ENCODE data around the gene NR1H4. TPM values are rescaled to one million over a fixed set of nuclear protein-coding genes. Genes with fewer than 3 reads are reported as not detected.
A peak's percentile ranks its signal among the peaks of the same experiment; 100 is the strongest.
"Not testable (repeated sequence)": the region's sequence is repeated elsewhere in the genome, so short reads cannot be mapped to it uniquely, and the experiment has no call there.

Gene NR1H4
- total and polyA plus RNA-seq, 2 experiments from 2014 or later: not detected

DNA sequence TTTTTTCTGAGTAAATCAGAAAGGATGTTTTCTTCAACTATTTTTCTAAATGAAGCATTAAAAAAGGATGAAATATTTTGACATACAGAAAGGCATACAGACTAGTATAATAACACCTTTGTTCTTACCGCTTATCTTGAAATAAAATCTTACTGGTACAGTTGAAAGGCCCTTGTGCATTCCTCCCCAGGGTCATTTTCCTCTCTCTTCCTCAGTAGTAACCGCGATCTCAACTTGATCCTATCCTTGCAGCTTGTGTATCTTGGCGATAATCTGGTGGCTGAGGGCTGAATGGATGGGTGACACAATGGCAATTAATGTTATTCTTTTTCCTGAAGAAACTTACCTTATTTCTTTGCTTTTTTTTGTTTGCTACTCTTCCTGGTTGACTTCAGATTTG is 118.3 kb downstream of the NR1H4 start:
- Histone ChIP-seq H3K36me3 (no peaks in the 10 kb centered on the region), H3K4me3 (no peak overlapping the region), H3K27ac (no peak overlapping the region), H3K9me3 (ENCODE audit: low read depth) (no peaks in the 10 kb centered on the region), H3K4me1 (ENCODE audit: low read depth) (no peaks in the 10 kb centered on the region), H3K27me3 (no peaks in the 10 kb centered on the region)
- no peak for DNase-seq (ENCODE audit: low read depth in 1 of 2, low spot score in 1 of 2)
- TF ChIP-seq CTCF (IDR thresholded peaks at IDR 0.05; ENCODE audit: low read depth, low read length): no peak

DNA sequence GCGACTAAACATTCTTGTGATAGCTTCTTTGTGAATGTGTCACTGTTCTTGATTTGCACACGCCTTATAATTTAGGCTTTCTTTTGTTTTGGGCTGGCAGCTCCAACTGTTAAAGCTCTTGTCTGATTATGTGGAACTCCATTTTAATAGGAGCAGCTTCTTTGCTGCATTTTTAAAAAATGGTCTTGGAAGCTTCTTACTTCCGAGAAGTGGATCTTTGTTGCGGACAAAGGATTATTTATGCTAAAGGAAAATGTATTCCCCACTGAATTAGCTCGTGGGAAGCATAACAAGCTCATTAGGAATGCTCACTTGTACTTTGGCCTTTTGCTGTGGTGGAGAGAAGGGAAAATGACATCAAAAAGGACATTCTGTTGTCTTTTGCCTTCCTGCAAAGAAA is 119.8 kb downstream of the NR1H4 start:
- peak in 1 of 2 donors; percentile 41 for DNase-seq (ENCODE audit: low read depth in 1 of 2, low spot score in 1 of 2)
- Histone ChIP-seq H3K27me3 (no peaks in the 10 kb centered on the region), H3K9me3 (ENCODE audit: low read depth) (no peaks in the 10 kb centered on the region), H3K4me3 (no peak overlapping the region), H3K36me3 (no peaks in the 10 kb centered on the region), H3K4me1 (ENCODE audit: low read depth) (no peaks in the 10 kb centered on the region), H3K27ac (no peak overlapping the region)
- no peak for TF ChIP-seq CTCF (IDR thresholded peaks at IDR 0.05; ENCODE audit: low read depth, low read length)

DNA sequence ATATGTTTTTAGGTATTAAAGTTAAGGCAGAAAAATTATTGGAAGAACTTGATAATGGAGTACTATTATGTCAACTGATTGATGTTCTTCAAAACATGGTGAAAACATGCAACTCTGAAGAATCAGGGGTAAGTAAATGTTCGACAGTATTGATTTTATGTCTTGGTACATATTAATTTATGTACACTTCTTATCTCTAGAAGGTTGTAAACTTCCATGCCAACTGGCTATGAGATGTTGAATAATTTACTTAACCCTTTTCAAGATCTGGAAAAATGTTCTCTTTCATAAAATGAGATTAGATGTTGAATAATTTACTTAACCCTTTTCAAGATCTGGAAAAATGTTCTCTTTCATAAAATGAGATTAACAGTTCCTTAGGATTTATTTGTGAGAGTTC is 128.0 kb downstream of the NR1H4 start:
- H3K4me3 ChIP-seq: no peak overlapping the region
- no peaks in the 10 kb centered on the region for H3K36me3 ChIP-seq
- H3K27me3 ChIP-seq: no peaks in the 10 kb centered on the region
- H3K27ac ChIP-seq: no peak overlapping the region
- no peaks in the 10 kb centered on the region for H3K4me1 ChIP-seq (ENCODE audit: low read depth)
- H3K9me3 ChIP-seq (ENCODE audit: low read depth): no peaks in the 10 kb centered on the region
- no peak for DNase-seq (ENCODE audit: low read depth in 1 of 2, low spot score in 1 of 2)
- TF ChIP-seq CTCF (IDR thresholded peaks at IDR 0.05; ENCODE audit: low read depth, low read length): no peak

- not testable (repeated sequence) for H3K9me3 ChIP-seq (ENCODE audit: low read depth); DNase-seq (ENCODE audit: low read depth in 1 of 2, low spot score in 1 of 2); H3K27ac ChIP-seq
These were observed 129.3 kb downstream of the NR1H4 start for GRCh38 chr12:100602997-100603396.

GRCh38 chr12:100608776-100609175 is 135.1 kb downstream of the NR1H4 start:
- no peak for TF ChIP-seq CTCF (IDR thresholded peaks at IDR 0.05; ENCODE audit: low read depth, low read length)
- H3K27ac ChIP-seq: no peak overlapping the region
- H3K36me3 ChIP-seq: no peaks in the 10 kb centered on the region
- no peaks in the 10 kb centered on the region for H3K27me3 ChIP-seq
- no peaks in the 10 kb centered on the region for H3K4me1 ChIP-seq (ENCODE audit: low read depth)
- H3K4me3 ChIP-seq: no peak overlapping the region
- no peak for DNase-seq (ENCODE audit: low read depth in 1 of 2, low spot score in 1 of 2)
- H3K9me3 ChIP-seq (ENCODE audit: low read depth): no peaks in the 10 kb centered on the region

More at GRCh38 chr12:100602997-100603396, 129.3 kb downstream of the NR1H4 start:
- H3K4me3 ChIP-seq; H3K27me3 ChIP-seq; H3K36me3 ChIP-seq; H3K4me1 ChIP-seq (ENCODE audit: low read depth): not testable (repeated sequence)

- Histone ChIP-seq H3K27me3 (no peaks in the 10 kb centered on the region), H3K4me3 (no peak overlapping the region), H3K4me1 (ENCODE audit: low read depth) (no peaks in the 10 kb centered on the region), H3K27ac (no peak overlapping the region), H3K36me3 (no peaks in the 10 kb centered on the region), H3K9me3 (ENCODE audit: low read depth) (no peaks in the 10 kb centered on the region)
- no peak for TF ChIP-seq CTCF (IDR thresholded peaks at IDR 0.05; ENCODE audit: low read depth, low read length)
- no peak for DNase-seq (ENCODE audit: low read depth in 1 of 2, low spot score in 1 of 2)
These were observed 137.2 kb downstream of the NR1H4 start for GRCh38 chr12:100610666-100611430.

Measured in cardiac muscle cell (in vitro differentiated cells and primary cell).